Left colon (tissue), 2 donors: Measurements from ENCODE around the gene ATP11A. TPM values are rescaled to one million over a fixed set of nuclear protein-coding genes. Genes with fewer than 3 reads are reported as not detected.
A peak's percentile ranks its signal among the peaks of the same experiment; 100 is the strongest.

Experiments used
- ATAC-seq: fragments of 200-7000 bp; cut with Tn5 transposase; one replicate; pipeline ENCODE4 v1.9.1; 2020; ENCODE audit warnings: mild to moderate bottlenecking, moderate library complexity
- DNase-seq, 2 donors: peaks; one replicate each; pipeline ENCODE4 v3.0.0-alpha.2; 2020
- intact Hi-C, 2 donors: fragments of 100-400 bp; cut with DNase I in 1 of 2; cut with micrococcal nuclease in 1 of 2; formaldehyde crosslinking; loops; one replicate each; pipeline versions ENCODE4 v1.11.2 to v1.14.0; 2022; cut with DNase I, micrococcal nuclease
- total RNA-seq, 2 donors: library from RNA; stranded (reverse); fragmentation: NEBNext Ultra II Directional; extraction: Animal tissue kit (Norgen Biotek cat#: 25700); gene quantifications; one replicate each; pipeline ENCODE4 v1.2.1, GENCODE V29; 2021
- donor health status: DM: no; HTN: no; CAD: no.
- donor health status: DM: yes; HTN: yes; CAD: no.

ATP11A gene
- total RNA-seq, 2 donors from 2014 or later = 12.4 to 22.7 TPM

- ATAC-seq (no peak), DNase-seq (peak in 1 of 2 donors; percentile 25)
- intact Hi-C loops = no loop called here
These were observed 59.3 kb downstream of the ATP11A start for GRCh38 chr13:112748947-112749735.

GRCh38 chr13:112750570-112750969 is 60.7 kb downstream of the ATP11A start:
- intact Hi-C loops = no loop called here
- ATAC-seq (no peak), DNase-seq (no peak)

- DNase-seq (no peak), ATAC-seq (no peak)
- intact Hi-C loops = no loop called here
These were observed 61.8 kb downstream of the ATP11A start for GRCh38 chr13:112751617-112752016.

- ATAC-seq (no peak), DNase-seq (no peak)
- intact Hi-C loops = no loop called here
These were observed 62.4 kb downstream of the ATP11A start for GRCh38 chr13:112752211-112752610.

- intact Hi-C loops = no loop called here
- ATAC-seq = no peak
- DNase-seq = no peak
These were observed 63.1 kb downstream of the ATP11A start for GRCh38 chr13:112752711-112753541.

GRCh38 chr13:112753833-112754232 is 64.0 kb downstream of the ATP11A start:
- DNase-seq (no peak), ATAC-seq (no peak)
- intact Hi-C loops = no loop called here

GRCh38 chr13:112754281-112755025 is 64.6 kb downstream of the ATP11A start:
- DNase-seq = no peak
- ATAC-seq = no peak
- intact Hi-C loops = no loop called here

- intact Hi-C loops = no loop called here
- ATAC-seq (no peak), DNase-seq (no peak)
These were observed 65.5 kb downstream of the ATP11A start for GRCh38 chr13:112755331-112755730.

GRCh38 chr13:112756081-112756480 is 66.2 kb downstream of the ATP11A start:
- intact Hi-C loops = no loop called here
- DNase-seq = no peak
- no peak for ATAC-seq

GRCh38 chr13:112756511-112756966 is 66.7 kb downstream of the ATP11A start:
- ATAC-seq (no peak), DNase-seq (no peak)
- intact Hi-C loops = no loop called here

GRCh38 chr13:112756967-112757758 is 67.3 kb downstream of the ATP11A start:
- ATAC-seq (peak; percentile 47), DNase-seq (no peak)
- intact Hi-C loops = no loop called here

GRCh38 chr13:112757759-112758086 is 67.9 kb downstream of the ATP11A start:
- no peak for DNase-seq
- intact Hi-C loops = no loop called here

GRCh38 chr13:112759053-112759452 is 69.2 kb downstream of the ATP11A start:
- DNase-seq = no peak
- intact Hi-C loops = no loop called here

More at GRCh38 chr13:112757759-112758086, 67.9 kb downstream of the ATP11A start:
- no peak for ATAC-seq

GRCh38 chr13:112759827-112760226 is 70.0 kb downstream of the ATP11A start:
- intact Hi-C loops = no loop called here
- no peak for ATAC-seq
- no peak for DNase-seq

More at GRCh38 chr13:112759053-112759452, 69.2 kb downstream of the ATP11A start:
- ATAC-seq = no peak

GRCh38 chr13:112760435-112760834 is 70.6 kb downstream of the ATP11A start:
- no peak for DNase-seq
- no peak for ATAC-seq
- intact Hi-C loops = no loop called here

GRCh38 chr13:112760931-112761330 is 71.1 kb downstream of the ATP11A start:
- ATAC-seq (no peak), DNase-seq (no peak)
- intact Hi-C loops = no loop called here

GRCh38 chr13:112761701-112762689 is 72.2 kb downstream of the ATP11A start:
- ATAC-seq (no peak), DNase-seq (no peak)
- intact Hi-C loops = no loop called here

GRCh38 chr13:112762690-112763080 is 72.8 kb downstream of the ATP11A start:
- DNase-seq = no peak
- intact Hi-C loops = no loop called here
- no peak for ATAC-seq
